RKO (cell line): Measurements from ENCODE around the gene AHNAK.
"Not testable (repeated sequence)": the region's sequence is repeated elsewhere in the genome, so short reads cannot be mapped to it uniquely, and the experiment has no call there.

Experiments used
- DNase-seq: peaks from one replicate; pipeline ENCODE4 v3.0.0-alpha.2; 2016; ENCODE audit warnings: low spot score

AHNAK gene, protein sequence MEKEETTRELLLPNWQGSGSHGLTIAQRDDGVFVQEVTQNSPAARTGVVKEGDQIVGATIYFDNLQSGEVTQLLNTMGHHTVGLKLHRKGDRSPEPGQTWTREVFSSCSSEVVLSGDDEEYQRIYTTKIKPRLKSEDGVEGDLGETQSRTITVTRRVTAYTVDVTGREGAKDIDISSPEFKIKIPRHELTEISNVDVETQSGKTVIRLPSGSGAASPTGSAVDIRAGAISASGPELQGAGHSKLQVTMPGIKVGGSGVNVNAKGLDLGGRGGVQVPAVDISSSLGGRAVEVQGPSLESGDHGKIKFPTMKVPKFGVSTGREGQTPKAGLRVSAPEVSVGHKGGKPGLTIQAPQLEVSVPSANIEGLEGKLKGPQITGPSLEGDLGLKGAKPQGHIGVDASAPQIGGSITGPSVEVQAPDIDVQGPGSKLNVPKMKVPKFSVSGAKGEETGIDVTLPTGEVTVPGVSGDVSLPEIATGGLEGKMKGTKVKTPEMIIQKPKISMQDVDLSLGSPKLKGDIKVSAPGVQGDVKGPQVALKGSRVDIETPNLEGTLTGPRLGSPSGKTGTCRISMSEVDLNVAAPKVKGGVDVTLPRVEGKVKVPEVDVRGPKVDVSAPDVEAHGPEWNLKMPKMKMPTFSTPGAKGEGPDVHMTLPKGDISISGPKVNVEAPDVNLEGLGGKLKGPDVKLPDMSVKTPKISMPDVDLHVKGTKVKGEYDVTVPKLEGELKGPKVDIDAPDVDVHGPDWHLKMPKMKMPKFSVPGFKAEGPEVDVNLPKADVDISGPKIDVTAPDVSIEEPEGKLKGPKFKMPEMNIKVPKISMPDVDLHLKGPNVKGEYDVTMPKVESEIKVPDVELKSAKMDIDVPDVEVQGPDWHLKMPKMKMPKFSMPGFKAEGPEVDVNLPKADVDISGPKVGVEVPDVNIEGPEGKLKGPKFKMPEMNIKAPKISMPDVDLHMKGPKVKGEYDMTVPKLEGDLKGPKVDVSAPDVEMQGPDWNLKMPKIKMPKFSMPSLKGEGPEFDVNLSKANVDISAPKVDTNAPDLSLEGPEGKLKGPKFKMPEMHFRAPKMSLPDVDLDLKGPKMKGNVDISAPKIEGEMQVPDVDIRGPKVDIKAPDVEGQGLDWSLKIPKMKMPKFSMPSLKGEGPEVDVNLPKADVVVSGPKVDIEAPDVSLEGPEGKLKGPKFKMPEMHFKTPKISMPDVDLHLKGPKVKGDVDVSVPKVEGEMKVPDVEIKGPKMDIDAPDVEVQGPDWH (N-terminal part only)

DNA sequence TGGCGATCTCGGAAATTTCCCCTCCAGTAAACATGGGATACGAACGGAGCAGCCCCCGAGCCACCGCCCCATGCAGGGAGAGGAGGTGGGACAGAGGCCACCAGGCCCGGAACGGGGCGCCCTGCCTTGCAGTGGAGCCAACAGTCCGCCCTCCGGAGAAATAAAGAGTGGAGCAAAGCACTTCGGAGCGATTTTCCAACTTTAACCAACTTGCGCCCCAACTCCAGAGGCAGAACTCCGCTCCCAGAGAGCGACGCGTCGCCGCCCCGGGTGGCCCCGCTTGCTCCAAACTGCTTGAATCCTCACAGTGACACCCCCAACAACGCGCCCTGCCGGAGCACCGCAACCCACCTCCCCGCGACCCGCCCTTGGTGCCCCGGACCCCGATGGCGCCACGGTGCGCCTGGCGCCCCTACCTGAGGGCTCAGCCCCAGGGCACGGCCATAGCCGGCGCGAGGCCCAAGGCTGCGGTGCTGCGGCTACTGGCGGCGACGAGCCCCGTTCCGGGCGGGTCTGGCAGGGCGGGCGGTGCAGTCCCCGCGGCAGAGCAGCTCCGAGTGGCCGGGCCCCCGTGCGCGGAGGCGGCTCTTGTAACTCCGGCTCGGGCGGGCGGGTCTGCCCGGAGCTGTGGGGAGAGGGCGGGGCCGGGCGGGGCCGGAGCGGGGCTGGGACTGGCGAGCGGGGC is at the start of gene AHNAK:
TSS of gene AHNAK (minus strand) at position 563 of the 685 bp plus-strand sequence. CDS start 10,708 bp downstream, outside the sequence.
- peak; percentile 71 for DNase-seq

- no peak for DNase-seq
Measured at GRCh38 chr11:62595124-62595523, 48.5 kb upstream of the AHNAK start.

DNA sequence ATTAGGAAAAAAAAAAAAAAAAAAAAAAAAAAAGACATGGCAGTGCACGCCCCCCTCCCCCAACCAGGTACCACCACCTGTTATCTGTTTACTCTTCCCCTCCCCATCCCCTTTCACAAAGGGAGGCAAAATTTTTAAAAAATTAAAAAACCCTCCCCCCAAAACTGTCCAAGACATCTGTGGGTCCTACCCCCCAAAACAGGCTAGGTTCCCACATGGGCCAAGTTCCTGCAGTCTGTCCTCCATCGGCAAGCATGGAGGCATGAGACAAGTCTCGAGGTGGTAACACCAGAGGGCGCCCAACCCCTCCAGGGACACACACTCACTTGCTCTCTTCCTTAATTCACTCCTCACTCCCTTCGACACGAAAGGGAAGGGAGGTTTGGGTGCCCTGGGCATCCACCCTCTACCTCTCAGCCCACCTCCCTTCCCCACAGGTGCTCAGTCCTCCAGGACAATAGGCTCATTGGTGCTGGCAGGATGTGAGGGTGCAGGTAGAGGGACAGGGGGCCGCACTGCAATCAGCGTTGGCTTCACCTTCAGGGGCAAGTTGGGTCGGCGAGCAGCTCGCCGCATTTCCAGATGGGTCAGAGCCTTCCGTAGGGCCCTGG is 46.9 kb upstream of the AHNAK start:
- DNase-seq = peak; percentile 76

- no peak for DNase-seq
Measured at GRCh38 chr11:62592989-62593421, 46.4 kb upstream of the AHNAK start.

GRCh38 chr11:62592146-62592815 is 45.7 kb upstream of the AHNAK start:
- no peak for DNase-seq

DNA sequence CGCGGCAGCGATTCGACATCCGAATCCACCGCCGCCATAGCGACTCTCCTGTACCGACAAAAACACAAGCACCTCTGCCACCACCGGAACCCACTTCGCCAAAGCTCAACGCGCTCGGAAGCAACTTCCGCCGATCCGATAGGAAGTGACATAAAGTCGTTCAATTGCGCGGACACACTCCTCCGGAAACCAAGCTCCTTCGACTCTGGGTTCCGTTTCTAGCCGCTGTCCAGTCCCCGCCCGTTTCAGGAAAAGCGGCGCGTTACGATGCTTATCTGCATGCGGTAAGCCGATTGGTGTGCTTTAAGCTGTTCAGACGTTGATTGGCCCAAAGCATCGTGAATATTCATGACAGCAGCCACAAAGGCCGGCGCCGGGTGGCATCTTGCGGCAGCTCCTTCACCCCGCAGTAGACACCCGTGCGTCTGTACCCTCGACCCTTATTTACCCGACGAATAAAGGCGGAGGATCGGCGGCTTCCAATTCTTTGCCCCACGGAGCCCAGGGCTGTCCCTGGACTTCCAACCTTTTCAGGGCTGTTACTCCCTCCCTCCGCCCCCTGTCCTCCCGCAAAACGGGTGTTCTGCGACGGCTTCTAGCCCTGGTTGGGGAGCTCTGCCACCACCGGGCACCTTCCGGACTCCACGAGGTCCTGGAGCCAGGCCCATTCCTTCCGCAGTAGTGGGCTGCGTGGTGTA is 45.0 kb upstream of the AHNAK start, which contains the start of gene TUT1:
TSS of gene TUT1 (minus strand) at position 76 of the 698 bp plus-strand sequence. CDS start at position 38, 38 bp downstream.
- peak; percentile 100 for DNase-seq

GRCh38 chr11:62588966-62589637 is 42.5 kb upstream of the AHNAK start:
- peak; percentile 56 for DNase-seq

- DNase-seq = not testable (repeated sequence)
Measured at GRCh38 chr11:62585356-62585755, 38.8 kb upstream of the AHNAK start.

DNA sequence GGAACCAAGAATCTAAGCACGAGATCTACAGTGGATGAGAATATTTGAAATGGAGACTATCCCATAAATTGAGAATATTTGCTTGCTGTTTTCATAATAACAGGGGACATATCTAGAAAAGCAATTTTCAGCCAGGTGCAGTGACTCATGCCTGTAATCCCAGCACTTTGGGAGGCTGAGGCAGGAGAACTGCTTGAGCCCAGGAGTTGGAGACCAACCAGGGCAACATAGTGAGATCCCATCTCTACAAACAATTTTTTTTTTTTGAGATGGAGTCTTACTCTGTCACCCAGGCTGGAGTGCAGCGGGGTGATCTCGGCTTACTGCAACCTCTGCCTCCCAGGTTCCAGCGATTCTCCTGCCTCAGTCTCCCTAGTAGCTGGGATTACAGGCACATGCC is 35.1 kb upstream of the AHNAK start:
- DNase-seq = not testable (repeated sequence)

DNA sequence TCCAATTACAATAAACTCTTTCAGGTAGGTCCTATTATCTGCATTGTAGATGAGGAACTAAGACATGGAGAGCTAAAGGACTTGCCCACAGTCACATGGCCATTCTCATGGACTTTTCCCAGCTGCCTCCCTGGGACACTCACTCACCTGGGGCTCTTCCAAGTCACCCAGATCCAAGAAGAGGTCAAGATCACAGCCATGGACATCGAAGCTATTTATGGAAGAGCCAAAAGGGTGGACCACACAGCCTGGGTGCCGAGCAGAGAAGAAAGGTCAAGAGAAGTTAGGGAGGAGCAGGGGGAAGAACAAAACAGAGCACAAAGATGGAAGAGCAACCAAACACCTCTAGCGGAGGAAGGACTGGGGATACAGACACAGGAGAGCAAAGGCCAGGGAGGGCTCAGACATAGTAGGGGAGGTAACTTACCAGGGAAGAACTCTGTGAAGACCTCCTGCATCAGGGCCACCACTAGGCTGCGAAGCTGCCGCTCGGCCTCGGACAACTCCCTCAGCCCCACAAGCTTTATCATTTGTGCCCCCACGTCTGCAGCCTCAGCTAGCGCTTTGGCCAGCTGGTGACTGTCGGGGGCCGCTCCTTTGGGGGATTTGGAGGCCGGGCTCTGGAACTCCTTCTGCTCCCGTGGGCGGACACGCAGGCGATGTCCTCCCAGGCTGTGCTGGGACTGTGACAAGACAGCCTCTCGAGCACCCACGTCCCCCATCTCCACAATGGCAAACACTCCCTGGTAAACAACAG is 34.5 kb upstream of the AHNAK start:
- DNase-seq = no peak

DNA sequence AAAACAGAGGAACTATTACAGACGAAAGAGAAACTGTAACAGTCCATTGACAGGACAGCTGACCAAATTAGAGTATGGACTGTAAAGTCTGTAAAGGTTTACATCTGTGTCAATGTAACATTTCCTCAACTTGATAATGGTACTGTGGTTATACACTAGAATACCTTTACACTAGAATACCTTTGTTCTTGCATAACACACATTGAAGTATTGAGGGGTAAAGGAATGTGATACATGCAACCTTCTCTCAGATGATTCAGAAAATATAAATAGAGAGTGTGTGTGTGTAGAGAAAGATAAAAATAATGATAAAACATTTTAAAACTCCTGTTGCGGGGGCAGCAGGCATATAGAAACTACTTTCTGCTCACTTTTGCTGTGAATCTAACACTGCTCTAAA is 32.6 kb upstream of the AHNAK start:
- no peak for DNase-seq

DNA sequence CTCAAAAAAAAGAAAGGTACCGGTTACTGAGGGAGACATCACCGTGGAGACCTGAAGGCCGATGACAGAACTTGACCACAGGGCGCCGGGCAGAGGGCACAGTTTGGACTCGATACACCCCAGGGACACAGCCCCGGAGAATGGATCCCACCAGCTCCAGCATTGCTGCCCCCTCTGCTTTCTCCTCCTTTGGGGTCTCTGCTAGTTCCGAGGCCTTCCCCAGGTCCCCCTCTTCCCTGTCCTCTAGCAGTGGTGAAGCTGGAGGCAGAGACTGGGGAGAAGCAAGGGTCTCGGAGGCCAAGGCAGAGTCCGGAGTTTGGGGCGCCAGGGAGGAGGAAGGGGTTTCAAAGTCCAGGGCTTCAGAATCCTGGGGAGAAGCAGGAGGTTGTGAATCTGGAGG is 31.9 kb upstream of the AHNAK start:
- no peak for DNase-seq

- no peak for DNase-seq
Measured at GRCh38 chr11:62577046-62577714, 30.6 kb upstream of the AHNAK start.

GRCh38 chr11:62575837-62576236 is 29.2 kb upstream of the AHNAK start:
- DNase-seq = no peak

DNA sequence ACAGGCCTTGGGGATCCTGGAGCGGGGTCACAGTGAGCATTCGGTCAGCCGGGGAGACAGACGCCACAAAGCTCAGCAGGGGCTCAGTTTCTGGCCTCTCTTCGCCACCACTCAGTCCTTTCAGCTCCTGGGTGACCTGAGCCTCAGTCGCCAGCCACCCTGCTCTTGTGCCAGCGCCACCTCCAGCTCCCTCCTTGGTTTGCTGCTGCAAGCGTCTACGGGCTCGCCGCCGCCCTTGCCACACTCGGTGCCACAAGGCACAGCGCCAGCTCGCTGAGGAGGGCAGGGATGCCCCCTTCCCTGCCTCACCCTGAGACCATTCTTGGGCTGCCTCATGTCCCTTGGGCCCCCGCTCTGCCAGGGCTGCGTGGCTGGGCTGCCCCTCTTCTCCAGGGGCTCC is 28.6 kb upstream of the AHNAK start:
- DNase-seq = no peak

- DNase-seq = peak; percentile 43
Measured at GRCh38 chr11:62574363-62575071, 27.9 kb upstream of the AHNAK start.
